ENCODE data around the gene UBXN6. TPM values are rescaled to one million over a fixed set of nuclear protein-coding genes. Genes with fewer than 3 reads are reported as not detected.

UBXN6 gene
- total RNA-seq, 4 donors from 2014 or later, result 72.2 to 314 (median 132) TPM

DNA sequence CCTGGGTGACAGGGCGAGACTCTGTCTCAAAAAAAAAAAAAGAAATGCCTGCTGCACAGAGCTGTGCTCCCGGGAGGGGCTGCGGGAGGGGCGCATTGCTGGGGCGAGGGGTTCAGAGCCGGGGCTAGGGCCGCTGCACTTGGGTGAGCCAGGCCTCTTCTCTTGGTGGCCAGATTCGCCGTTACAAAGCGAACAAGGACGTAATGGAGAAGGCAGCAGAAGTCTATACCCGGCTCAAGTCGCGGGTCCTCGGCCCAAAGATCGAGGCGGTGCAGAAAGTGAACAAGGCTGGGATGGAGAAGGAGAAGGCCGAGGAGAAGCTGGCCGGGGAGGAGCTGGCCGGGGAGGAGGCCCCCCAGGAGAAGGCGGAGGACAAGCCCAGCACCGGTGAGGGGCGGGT is 41.7 kb upstream of the UBXN6 start:
- 95% methylated on average over 23 of the region's 23 CpGs; no CpG with 5 or more reads in 1 of the 2 donors for WGBS, 2 donors (ENCODE audit: low coverage in 1 of 2)
- Histone ChIP-seq H3K9me3 (no peaks in the 10 kb centered on the region), H3K4me1 (no peaks in the 10 kb centered on the region), H3K27me3 (no peaks in the 10 kb centered on the region), H3K4me3 (no peak overlapping the region), H3K36me3 (peaks cover 0 to 23% (median 0%) of the 10 kb centered on the region in 4 donors), H3K27ac (no peak overlapping the region)
- in situ Hi-C loops (cut with MboI; ENCODE audit: low pct_ligation_motif_present in 1 of 4, low pct_unique_long_range_greater_than_20kb in 1 of 4, low sequenced_read_pairs in 3 of 4) (no loop called here), intact Hi-C loops (cut with DNase I; ENCODE audit: low total_unique reads) (no loop called here)
- DNase-seq, result no peak
- TF ChIP-seq EP300 (IDR thresholded peaks at IDR 0.05; ENCODE audit: low read depth) (no peak), POLR2AphosphoS5 (IDR thresholded peaks at IDR 0.05) (no peak), POLR2A (IDR thresholded peaks at IDR 0.05) (no peak)
- TF ChIP-seq, protein P1, sequence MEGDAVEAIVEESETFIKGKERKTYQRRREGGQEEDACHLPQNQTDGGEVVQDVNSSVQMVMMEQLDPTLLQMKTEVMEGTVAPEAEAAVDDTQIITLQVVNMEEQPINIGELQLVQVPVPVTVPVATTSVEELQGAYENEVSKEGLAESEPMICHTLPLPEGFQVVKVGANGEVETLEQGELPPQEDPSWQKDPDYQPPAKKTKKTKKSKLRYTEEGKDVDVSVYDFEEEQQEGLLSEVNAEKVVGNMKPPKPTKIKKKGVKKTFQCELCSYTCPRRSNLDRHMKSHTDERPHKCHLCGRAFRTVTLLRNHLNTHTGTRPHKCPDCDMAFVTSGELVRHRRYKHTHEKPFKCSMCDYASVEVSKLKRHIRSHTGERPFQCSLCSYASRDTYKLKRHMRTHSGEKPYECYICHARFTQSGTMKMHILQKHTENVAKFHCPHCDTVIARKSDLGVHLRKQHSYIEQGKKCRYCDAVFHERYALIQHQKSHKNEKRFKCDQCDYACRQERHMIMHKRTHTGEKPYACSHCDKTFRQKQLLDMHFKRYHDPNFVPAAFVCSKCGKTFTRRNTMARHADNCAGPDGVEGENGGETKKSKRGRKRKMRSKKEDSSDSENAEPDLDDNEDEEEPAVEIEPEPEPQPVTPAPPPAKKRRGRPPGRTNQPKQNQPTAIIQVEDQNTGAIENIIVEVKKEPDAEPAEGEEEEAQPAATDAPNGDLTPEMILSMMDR (IDR thresholded peaks at IDR 0.05), result no peak

DNA sequence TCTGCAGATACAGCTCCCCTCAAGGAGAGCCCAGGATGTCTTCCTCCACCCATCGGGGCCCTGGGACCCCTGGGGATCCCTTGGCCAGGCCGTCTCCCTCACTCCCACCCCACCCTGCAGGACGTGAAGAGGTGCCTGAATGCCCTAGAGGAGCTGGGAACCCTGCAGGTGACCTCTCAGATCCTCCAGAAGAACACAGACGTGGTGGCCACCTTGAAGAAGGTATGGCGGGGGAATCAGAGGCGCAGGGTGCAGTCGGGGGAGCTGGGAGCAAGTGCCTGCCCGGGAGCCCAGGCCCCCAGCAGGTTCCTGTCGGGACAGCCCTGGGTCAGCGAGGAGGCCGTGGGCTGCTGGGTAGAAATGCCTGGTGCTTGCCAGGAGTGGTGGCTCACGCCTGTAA is 41.1 kb upstream of the UBXN6 start:
- intact Hi-C loops (cut with DNase I; ENCODE audit: low total_unique reads), result no loop called here
- no peak overlapping the region for H3K4me3 ChIP-seq
- H3K9me3 ChIP-seq, result no peaks in the 10 kb centered on the region
- DNase-seq, result no peak
- no peak for TF ChIP-seq POLR2AphosphoS5 (IDR thresholded peaks at IDR 0.05)
- TF ChIP-seq, protein P1 (IDR thresholded peaks at IDR 0.05), result no peak
- no peak for TF ChIP-seq EP300 (IDR thresholded peaks at IDR 0.05; ENCODE audit: low read depth)
- no peak for TF ChIP-seq POLR2A (IDR thresholded peaks at IDR 0.05)
- no peak overlapping the region for H3K27ac ChIP-seq
- H3K36me3 ChIP-seq, result peaks cover 0 to 29% (median 3%) of the 10 kb centered on the region in 4 donors
- in situ Hi-C loops (cut with MboI; ENCODE audit: low pct_ligation_motif_present in 1 of 4, low pct_unique_long_range_greater_than_20kb in 1 of 4, low sequenced_read_pairs in 3 of 4), result no loop called here
- no peaks in the 10 kb centered on the region for H3K4me1 ChIP-seq
- H3K27me3 ChIP-seq, result no peaks in the 10 kb centered on the region
- WGBS, 2 donors (ENCODE audit: low coverage in 1 of 2), result 93% methylated on average over 12 of the region's 12 CpGs; no CpG with 5 or more reads in 1 of the 2 donors

DNA sequence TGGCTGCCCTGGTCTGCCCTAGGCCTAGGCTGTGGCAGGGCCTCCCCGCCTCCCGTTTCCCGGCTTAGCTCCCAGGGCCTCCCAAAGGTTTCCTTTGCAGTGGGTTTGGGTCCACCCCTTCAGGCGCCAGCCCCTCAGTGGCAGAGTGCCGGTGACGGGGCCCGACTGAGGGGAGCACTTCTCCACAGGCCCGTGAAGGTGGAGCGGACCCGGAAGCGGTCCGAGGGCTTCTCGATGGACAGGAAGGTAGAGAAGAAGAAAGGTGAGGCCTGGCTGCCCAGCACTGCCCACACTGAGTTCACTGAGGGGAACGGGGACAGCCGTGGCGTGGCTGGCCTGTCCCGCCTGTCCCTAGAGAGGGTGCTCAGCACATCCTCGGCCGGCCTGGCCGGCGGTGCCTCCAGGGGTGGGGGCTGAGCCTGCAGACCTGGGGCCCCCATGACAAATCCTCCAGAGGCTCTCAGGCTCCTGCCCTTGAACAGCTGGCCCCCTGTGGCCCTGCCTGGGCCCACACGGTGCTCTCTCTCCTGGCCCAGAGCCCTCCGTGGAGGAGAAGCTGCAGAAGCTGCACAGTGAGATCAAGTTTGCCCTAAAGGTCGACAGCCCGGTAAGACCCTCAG is 40.3 kb upstream of the UBXN6 start:
- H3K36me3 ChIP-seq, result peaks cover 0 to 34% (median 5%) of the 10 kb centered on the region in 4 donors
- H3K4me3 ChIP-seq, result no peak overlapping the region
- no peaks in the 10 kb centered on the region for H3K27me3 ChIP-seq
- DNase-seq, result no peak
- intact Hi-C loops (cut with DNase I; ENCODE audit: low total_unique reads), result no loop called here
- TF ChIP-seq, protein P1 (IDR thresholded peaks at IDR 0.05), result no peak
- TF ChIP-seq EP300 (IDR thresholded peaks at IDR 0.05; ENCODE audit: low read depth) (no peak), POLR2AphosphoS5 (IDR thresholded peaks at IDR 0.05) (no peak), POLR2A (IDR thresholded peaks at IDR 0.05) (no peak)
- 92% methylated on average over 25 of the region's 25 CpGs; no CpG with 5 or more reads in 1 of the 2 donors for WGBS, 2 donors (ENCODE audit: low coverage in 1 of 2)
- H3K4me1 ChIP-seq, result no peaks in the 10 kb centered on the region
- no peak overlapping the region for H3K27ac ChIP-seq
- no peaks in the 10 kb centered on the region for H3K9me3 ChIP-seq
- in situ Hi-C loops (cut with MboI; ENCODE audit: low pct_ligation_motif_present in 1 of 4, low pct_unique_long_range_greater_than_20kb in 1 of 4, low sequenced_read_pairs in 3 of 4), result no loop called here

DNA sequence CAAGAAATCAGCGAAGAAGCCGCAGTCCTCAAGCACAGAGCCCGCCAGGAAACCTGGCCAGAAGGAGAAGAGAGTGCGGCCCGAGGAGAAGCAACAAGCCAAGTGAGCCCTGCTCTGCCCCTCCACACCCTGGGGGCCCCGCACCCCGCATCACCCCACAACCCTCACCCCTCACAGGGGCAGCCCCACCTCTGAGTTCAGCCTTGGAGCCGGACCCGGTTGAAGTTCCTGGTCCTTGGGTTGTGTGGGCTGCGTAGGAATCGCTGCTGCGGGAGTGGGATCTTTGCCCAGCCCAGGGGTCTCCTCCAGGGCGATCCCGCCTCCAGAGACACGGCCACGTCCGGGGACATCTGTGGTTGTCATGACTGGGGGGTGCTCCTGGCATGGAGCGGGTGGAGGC is 38.7 kb upstream of the UBXN6 start:
- TF ChIP-seq POLR2A (IDR thresholded peaks at IDR 0.05) (no peak), POLR2AphosphoS5 (IDR thresholded peaks at IDR 0.05) (no peak), EP300 (IDR thresholded peaks at IDR 0.05; ENCODE audit: low read depth) (no peak)
- TF ChIP-seq, protein P1 (IDR thresholded peaks at IDR 0.05), result no peak
- Histone ChIP-seq H3K27me3 (no peaks in the 10 kb centered on the region), H3K36me3 (peaks cover 0 to 40% (median 8%) of the 10 kb centered on the region in 4 donors), H3K4me1 (no peaks in the 10 kb centered on the region), H3K4me3 (no peak overlapping the region), H3K9me3 (no peaks in the 10 kb centered on the region), H3K27ac (no peak overlapping the region)
- DNase-seq, result no peak
- intact Hi-C loops (cut with DNase I; ENCODE audit: low total_unique reads), result no loop called here
- in situ Hi-C loops (cut with MboI; ENCODE audit: low pct_ligation_motif_present in 1 of 4, low pct_unique_long_range_greater_than_20kb in 1 of 4, low sequenced_read_pairs in 3 of 4), result no loop called here
- WGBS, 2 donors (ENCODE audit: low coverage in 1 of 2), result 94% methylated on average over 17 of the region's 18 CpGs; no CpG with 5 or more reads in 1 of the 2 donors
